ENCODE results near the gene OR2V1.
"Not testable (repeated sequence)": the region's sequence is repeated elsewhere in the genome, so short reads cannot be mapped to it uniquely, and the experiment has no call there.

The OR2V1 gene

GRCh38 chr5:181105391-181106025 lies 25.5 kb downstream of the OR2V1 start:
- DNase-seq (ENCODE audit: low read depth in 2 of 3, low spot score in 1 of 3): no peak

GRCh38 chr5:181104606-181105390 lies 26.2 kb downstream of the OR2V1 start:
- DNase-seq (ENCODE audit: low read depth in 2 of 3, low spot score in 1 of 3): not testable (repeated sequence)

GRCh38 chr5:181104259-181104568 lies 26.8 kb downstream of the OR2V1 start:
- DNase-seq (ENCODE audit: low read depth in 2 of 3, low spot score in 1 of 3): not testable (repeated sequence)

GRCh38 chr5:181101930-181102674 lies 28.9 kb downstream of the OR2V1 start:
- not testable (repeated sequence) for DNase-seq (ENCODE audit: low read depth in 2 of 3, low spot score in 1 of 3)

GRCh38 chr5:181101030-181101641 lies 29.8 kb downstream of the OR2V1 start:
- DNase-seq (ENCODE audit: low read depth in 2 of 3, low spot score in 1 of 3): not testable (repeated sequence)

GRCh38 chr5:181100121-181100875 lies 30.7 kb downstream of the OR2V1 start:
- DNase-seq (ENCODE audit: low read depth in 2 of 3, low spot score in 1 of 3): no peak

- no peak for DNase-seq (ENCODE audit: low read depth in 2 of 3, low spot score in 1 of 3)
Observed at GRCh38 chr5:181099602-181100086, 31.3 kb downstream of the OR2V1 start.

- no peak for DNase-seq (ENCODE audit: low read depth in 2 of 3, low spot score in 1 of 3)
Observed at GRCh38 chr5:181098762-181099601, 32.0 kb downstream of the OR2V1 start.

GRCh38 chr5:181097759-181098491 lies 33.0 kb downstream of the OR2V1 start:
- DNase-seq (ENCODE audit: low read depth in 2 of 3, low spot score in 1 of 3): not testable (repeated sequence)

GRCh38 chr5:181097383-181097753 lies 33.6 kb downstream of the OR2V1 start:
- not testable (repeated sequence) for DNase-seq (ENCODE audit: low read depth in 2 of 3, low spot score in 1 of 3)

- not testable (repeated sequence) for DNase-seq (ENCODE audit: low read depth in 2 of 3, low spot score in 1 of 3)
Observed at GRCh38 chr5:181096721-181097382, 34.1 kb downstream of the OR2V1 start.

- not testable (repeated sequence) for DNase-seq (ENCODE audit: low read depth in 2 of 3, low spot score in 1 of 3)
Observed at GRCh38 chr5:181095162-181095561, 35.8 kb downstream of the OR2V1 start.

- no peak for DNase-seq (ENCODE audit: low read depth in 2 of 3, low spot score in 1 of 3)
Observed at GRCh38 chr5:181092428-181092827, 38.5 kb downstream of the OR2V1 start.

- no peak for DNase-seq (ENCODE audit: low read depth in 2 of 3, low spot score in 1 of 3)
Observed at GRCh38 chr5:181088289-181088688, 42.7 kb downstream of the OR2V1 start.

- DNase-seq (ENCODE audit: low read depth in 2 of 3, low spot score in 1 of 3): no peak
Observed at GRCh38 chr5:181087309-181087708, 43.7 kb downstream of the OR2V1 start.

- no peak for DNase-seq (ENCODE audit: low read depth in 2 of 3, low spot score in 1 of 3)
Observed at GRCh38 chr5:181086884-181087205, 44.1 kb downstream of the OR2V1 start.

GRCh38 chr5:181086026-181086883 lies 44.7 kb downstream of the OR2V1 start:
- no peak for DNase-seq (ENCODE audit: low read depth in 2 of 3, low spot score in 1 of 3)

Data from stimulated activated CD4-positive, alpha-beta T cell treated with anti-CD3 and anti-CD28 coated beads, Interleukin-12 subunit alpha, Interleukin-12 subunit beta, amount 100 ng/mL, for 48 hours (primary cell).